Measurements from ENCODE around the gene GADD45A. TPM values are rescaled to one million over a fixed set of nuclear protein-coding genes. Genes with fewer than 3 reads are reported as not detected.

The GADD45A gene
- polyA plus RNA-seq, 1 donor, result 24.7 TPM

DNA sequence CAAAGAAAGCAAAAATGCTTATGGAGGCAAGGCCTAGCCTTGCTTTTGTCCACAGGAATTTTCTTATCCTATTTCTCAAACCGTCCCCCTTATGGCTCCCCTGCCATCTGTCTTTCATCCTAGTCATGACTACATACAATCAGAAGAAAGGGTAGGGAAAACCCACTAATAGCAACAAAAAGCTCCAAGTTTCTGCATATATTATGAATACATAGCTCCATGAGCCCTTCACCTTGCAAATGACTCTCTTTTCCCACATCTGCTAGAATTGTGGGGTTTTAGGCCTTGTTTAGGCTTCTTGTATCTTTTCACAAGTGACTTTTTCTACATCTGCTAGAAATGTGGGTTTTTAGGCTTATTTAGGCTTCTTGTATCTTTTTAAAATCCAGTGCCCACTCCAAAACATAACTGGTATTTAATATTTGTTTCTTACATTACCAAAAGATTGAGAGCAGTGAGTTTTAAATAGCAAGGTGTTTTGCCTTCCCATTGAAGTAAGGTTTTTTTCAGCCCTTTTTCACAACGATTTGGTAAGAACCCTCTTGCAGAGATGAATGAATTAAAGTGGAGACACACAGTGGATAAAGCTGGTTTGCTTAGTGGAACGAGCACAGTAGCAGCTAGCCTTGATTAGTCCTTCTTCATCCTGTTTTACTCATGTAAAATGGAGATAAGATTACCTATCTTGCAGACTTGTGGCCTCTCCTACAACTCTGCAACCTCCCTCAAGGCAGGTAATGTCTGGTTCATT, 4.4 kb downstream of the GADD45A start:
- DNase-seq, result no peak

DNA sequence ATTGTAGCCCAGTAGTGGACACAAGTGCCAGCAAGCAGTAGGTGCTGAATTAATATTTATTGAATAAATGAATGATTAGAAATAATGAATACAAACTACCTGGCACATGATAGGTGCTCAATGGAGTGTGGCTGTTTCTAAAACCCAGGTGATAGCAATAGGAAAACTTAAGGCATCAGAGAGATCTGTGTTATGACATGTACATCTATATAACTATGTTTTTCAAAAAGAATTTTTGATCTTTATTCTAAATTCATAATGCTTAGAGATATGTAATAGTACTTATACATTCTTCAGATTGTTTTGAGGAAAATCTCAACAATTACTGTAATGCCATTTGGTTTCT, 5.0 kb downstream of the GADD45A start:
- no peak for DNase-seq

- no peak for DNase-seq
These were observed 5.4 kb downstream of the GADD45A start for GRCh38 chr1:67690411-67690810.

- DNase-seq, result no peak
These were observed 6.7 kb downstream of the GADD45A start for GRCh38 chr1:67691712-67692111.

- DNase-seq, result no peak
These were observed 11.0 kb downstream of the GADD45A start for GRCh38 chr1:67695963-67696362.

- no peak for DNase-seq
These were observed 11.7 kb downstream of the GADD45A start for GRCh38 chr1:67696708-67697107.

GRCh38 chr1:67700220-67700619, 15.2 kb downstream of the GADD45A start:
- DNase-seq, result no peak

DNA sequence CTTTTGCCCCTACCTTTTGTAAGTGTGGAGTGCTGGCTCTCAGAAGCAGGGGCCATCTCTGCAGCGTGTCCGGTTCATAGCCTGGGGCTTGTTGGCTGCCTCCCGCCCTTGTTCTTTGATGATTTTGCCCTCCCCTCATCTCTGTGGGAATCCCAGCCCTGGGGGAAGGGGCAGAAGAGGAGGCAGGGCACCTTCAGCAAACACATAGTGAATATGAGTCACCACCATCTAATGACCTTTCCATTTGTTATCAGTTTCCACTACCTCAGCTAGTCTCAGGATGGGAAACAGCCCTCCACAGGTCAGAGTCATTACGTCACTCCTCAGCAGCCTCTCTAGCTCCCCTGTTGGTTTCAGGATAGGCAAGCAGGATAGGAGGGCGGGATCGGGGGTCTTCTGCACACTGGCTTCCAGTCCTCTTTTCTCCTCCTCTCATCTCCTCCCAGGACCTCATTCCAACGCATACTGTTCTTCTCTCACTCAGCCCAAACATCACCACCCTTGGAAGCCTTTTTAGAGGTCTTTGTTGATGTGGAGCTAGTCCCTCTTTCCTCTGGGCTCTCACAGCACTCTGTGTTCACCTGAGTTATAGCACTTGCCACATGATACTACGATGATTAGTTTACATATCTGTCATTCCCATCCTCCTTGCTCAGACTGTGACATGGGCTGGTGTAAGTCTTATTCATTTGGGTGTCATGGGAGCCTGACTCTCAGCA, 15.8 kb downstream of the GADD45A start:
- no peak for DNase-seq

GRCh38 chr1:67701876-67702275, 16.9 kb downstream of the GADD45A start:
- no peak for DNase-seq

GRCh38 chr1:67704351-67704750, 19.4 kb downstream of the GADD45A start:
- DNase-seq, result no peak

DNA sequence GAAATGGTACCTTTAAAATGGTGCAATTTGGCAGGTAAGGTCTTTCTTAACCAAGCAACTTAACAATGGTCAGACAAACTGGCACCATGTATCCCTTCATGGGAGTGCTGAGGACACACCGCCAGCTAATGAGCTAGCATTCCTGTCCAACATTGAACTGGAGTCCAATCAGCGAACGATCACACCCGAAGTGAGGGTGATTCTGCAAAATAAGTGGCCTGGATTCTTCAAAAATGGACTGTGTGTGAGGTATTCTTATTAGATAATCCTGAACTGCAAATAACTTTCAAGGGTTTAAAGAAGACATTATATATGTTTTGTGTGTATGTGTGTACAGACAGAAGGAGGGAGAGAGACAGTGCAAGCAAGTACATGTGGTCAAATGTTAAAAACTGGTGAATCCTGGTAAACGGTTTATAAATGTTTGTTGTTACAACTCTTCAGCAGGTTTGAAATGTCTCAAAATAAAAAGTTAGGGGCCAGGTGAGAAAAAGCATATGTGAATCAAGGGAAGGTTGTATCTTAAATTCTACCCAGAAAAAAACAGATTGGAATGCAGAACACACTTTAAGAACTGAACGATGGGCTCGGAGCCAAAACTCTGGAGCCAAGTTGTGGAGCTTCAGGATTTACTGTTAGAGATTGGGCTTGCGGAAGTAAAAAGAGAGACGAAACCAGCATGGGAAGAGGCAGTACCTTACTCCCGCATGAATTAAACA, 20.9 kb downstream of the GADD45A start:
- DNase-seq, result no peak

- DNase-seq, result no peak
These were observed 23.6 kb downstream of the GADD45A start for GRCh38 chr1:67708606-67709005.

- no peak for DNase-seq
These were observed 25.4 kb downstream of the GADD45A start for GRCh38 chr1:67710417-67710816.

- no peak for DNase-seq
These were observed 26.3 kb downstream of the GADD45A start for GRCh38 chr1:67711158-67711854.

DNA sequence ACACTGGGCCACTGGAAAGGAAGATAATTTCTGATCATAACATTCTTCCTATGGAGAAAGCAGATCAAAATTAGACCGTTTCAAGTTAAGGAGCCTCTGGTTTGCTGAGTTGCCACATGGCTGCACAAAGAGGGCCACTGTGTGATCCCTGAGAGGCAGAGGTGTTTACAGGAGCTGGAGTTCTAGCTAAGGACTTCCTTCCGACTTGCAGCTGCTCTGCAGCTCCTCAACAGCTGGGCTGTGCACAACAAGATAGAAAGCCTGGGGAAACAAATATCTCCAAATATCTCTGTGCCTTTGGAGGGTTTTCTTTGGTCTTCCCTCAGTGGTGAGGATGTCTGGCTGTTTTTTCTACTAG, 26.8 kb downstream of the GADD45A start:
- no peak for DNase-seq

GRCh38 chr1:67713057-67713846, 28.3 kb downstream of the GADD45A start:
- no peak for DNase-seq

GRCh38 chr1:67715819-67716218, 30.8 kb downstream of the GADD45A start:
- no peak for DNase-seq

DNA sequence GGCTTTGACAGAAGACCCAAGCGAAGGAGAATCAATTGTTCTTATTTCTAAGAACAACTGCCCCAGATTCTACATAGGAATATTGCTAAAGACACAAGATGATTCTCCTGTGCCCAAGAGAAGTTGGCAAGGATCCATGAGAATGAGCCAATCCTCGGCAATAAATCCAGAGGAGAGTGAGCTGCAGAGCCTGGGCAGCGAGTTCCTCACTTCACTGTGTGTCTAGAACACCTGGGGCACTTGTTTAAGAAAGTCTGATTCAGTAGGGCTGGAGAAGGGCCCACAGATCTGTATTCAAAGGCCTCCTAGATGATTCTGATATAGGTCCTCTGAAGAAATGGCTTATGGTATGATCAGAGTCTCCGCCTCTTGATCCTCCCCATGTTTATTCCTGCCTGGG, 31.8 kb downstream of the GADD45A start:
- DNase-seq, result no peak

- DNase-seq, result no peak
These were observed 32.9 kb downstream of the GADD45A start for GRCh38 chr1:67717876-67718275.

DNA sequence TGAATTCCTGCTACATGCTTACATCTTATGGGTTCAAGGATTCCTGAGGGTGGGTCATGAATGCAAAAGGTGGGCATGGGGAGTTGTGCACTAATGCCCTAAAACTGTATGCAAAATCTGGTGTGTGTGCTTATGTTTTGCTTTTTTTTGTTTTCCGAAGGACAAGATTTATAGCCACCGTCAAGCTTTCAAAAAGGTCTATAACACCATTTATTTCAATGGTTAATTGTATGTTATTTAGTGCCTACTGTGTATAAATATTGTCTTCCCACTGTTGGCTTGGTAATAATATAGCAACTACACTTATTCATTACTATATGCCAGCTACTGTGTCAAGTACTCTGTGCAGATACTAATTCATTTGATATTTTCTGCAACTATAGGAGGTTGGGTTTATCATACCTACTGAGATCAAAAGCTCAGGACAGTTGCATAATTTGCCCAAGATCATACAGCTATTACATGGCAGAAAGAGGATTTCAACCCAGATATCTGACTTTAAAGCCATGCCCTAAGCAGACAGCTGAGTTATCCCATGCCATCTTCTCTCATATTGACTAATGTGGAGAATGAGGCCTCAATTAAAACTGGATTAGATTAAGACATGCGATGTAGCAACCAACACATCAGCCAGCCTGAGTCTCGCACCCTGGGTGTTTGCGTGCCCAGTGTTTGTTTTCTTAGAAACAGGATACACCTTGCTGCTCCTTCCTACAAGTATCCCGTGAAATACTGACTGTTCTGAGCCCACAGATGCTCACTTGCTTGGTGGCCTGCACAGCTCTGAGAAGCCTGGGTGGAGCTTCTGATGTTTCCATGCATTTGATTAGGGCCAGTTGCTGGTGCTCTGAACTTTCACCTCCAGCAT, 34.6 kb downstream of the GADD45A start:
- DNase-seq, result no peak

- DNase-seq, result no peak
These were observed 36.1 kb downstream of the GADD45A start for GRCh38 chr1:67721112-67721511.

Data from hindlimb muscle (tissue), 1 donor.